Embryonic facial prominence (tissue), 1 donor: ENCODE measurements around the gene HSBP1.

Experiments
- DNase-seq: peaks from one replicate; pipeline ENCODE4 v3.0.0-alpha.2; 2016; ENCODE audit errors: extremely low spot score

The HSBP1 gene

GRCh38 chr16:83803811-83804210 is 4.0 kb upstream of the HSBP1 start:
- no peak for DNase-seq

GRCh38 chr16:83804366-83804765 is 3.4 kb upstream of the HSBP1 start:
- DNase-seq, result no peak

- no peak for DNase-seq
These were observed 1.7 kb upstream of the HSBP1 start for GRCh38 chr16:83806036-83806435.

- DNase-seq, result no peak
These were observed 1.0 kb upstream of the HSBP1 start for GRCh38 chr16:83806731-83807130.

- DNase-seq, result no peak
These were observed 460 bp upstream of the HSBP1 start for GRCh38 chr16:83807327-83807709.

- no peak for DNase-seq
These were observed 816 bp downstream of the HSBP1 start for GRCh38 chr16:83808573-83809014.

GRCh38 chr16:83809092-83809491 is 1.3 kb downstream of the HSBP1 start:
- no peak for DNase-seq

- DNase-seq, result no peak
These were observed 3.1 kb downstream of the HSBP1 start for GRCh38 chr16:83810901-83811300.

GRCh38 chr16:83813823-83814658 is 6.3 kb downstream of the HSBP1 start:
- DNase-seq, result no peak

- DNase-seq, result no peak
These were observed 6.8 kb downstream of the HSBP1 start for GRCh38 chr16:83814659-83814985.

- DNase-seq, result no peak
These were observed 9.2 kb downstream of the HSBP1 start for GRCh38 chr16:83817022-83817421.

- DNase-seq, result no peak
These were observed 10.5 kb downstream of the HSBP1 start for GRCh38 chr16:83818276-83818675.

- no peak for DNase-seq
These were observed 11.6 kb downstream of the HSBP1 start for GRCh38 chr16:83819361-83819760.

GRCh38 chr16:83826146-83826913 is 18.6 kb downstream of the HSBP1 start:
- peak; percentile 60 for DNase-seq

- DNase-seq, result no peak
These were observed 22.5 kb downstream of the HSBP1 start for GRCh38 chr16:83830091-83830768.

GRCh38 chr16:83830769-83831455 is 23.1 kb downstream of the HSBP1 start:
- DNase-seq, result no peak

- DNase-seq, result no peak
These were observed 23.7 kb downstream of the HSBP1 start for GRCh38 chr16:83831456-83831987.

- no peak for DNase-seq
These were observed 26.1 kb downstream of the HSBP1 start for GRCh38 chr16:83833921-83834320.

- no peak for DNase-seq
These were observed 28.1 kb downstream of the HSBP1 start for GRCh38 chr16:83835586-83836566.

- DNase-seq, result no peak
These were observed 29.8 kb downstream of the HSBP1 start for GRCh38 chr16:83837566-83837965.
